OCI-LY3 (cell line): ENCODE data around the gene LINGO1.

Source experiments
- H2AFZ ChIP-seq: fragments of 200-600, 300-600 bp; shearing (Covaris generic); 2 replicates; pipeline ENCODE4 v1.6.0; 2014; ENCODE audit warnings: antibody characterized with exemption, low read depth, low read length
- H3K27ac ChIP-seq: fragments of 200-600, 300-600 bp; sonication (generic); 2 replicates; pipeline ENCODE4 v1.5.1; 2014; ENCODE audit warnings: mild to moderate bottlenecking, low read length, moderate library complexity, mixed read lengths
- H3K27me3 ChIP-seq: fragments of 200-600, 300-600 bp; sonication (generic); 2 replicates; pipeline ENCODE4 v1.6.1; 2014; ENCODE audit warnings: low read depth, low read length, mixed read lengths
- H3K36me3 ChIP-seq: fragments of 200-600, 300-600 bp; sonication (generic); replicated peaks from 2 replicates; pipeline ENCODE3; 2014; ENCODE audit warnings: low read depth, low read length, mixed read lengths
- H3K4me1 ChIP-seq: fragments of 300-600, 200-600 bp; sonication (generic); 2 replicates; pipeline ENCODE4 v1.6.1; 2014; ENCODE audit warnings: low read length, mixed read lengths
- H3K4me2 ChIP-seq: fragments of 200-600, 300-600 bp; sonication (generic); 2 replicates; pipeline ENCODE4 v1.6.1; 2014; ENCODE audit warnings: low read length, mixed read lengths
- H3K4me3 ChIP-seq: fragments of 300-600, 200-600 bp; sonication (generic); 2 replicates; pipeline ENCODE4 v1.5.1; 2014; ENCODE audit warnings: antibody characterized with exemption, mild to moderate bottlenecking, low read length, moderate library complexity
- H3K79me2 ChIP-seq: fragments of 300-600, 200-600 bp; shearing (Covaris generic); 2 replicates; pipeline ENCODE4 v1.6.1; 2014; ENCODE audit warnings: mild to moderate bottlenecking, low read length, mixed read lengths
- H3K9ac ChIP-seq: fragments of 300-600, 200-600 bp; shearing (Covaris generic); 2 replicates; pipeline ENCODE4 v1.6.0; 2014; ENCODE audit warnings: mild to moderate bottlenecking, low read length, moderate library complexity
- H3K9me3 ChIP-seq: fragments of 200-600, 300-600 bp; shearing (Covaris generic); 2 replicates; pipeline ENCODE4 v1.6.1; 2014; ENCODE audit warnings: low read length, mixed read lengths; ENCODE audit not compliant: insufficient read depth
- H4K20me1 ChIP-seq: fragments of 200-600, 300-600 bp; sonication (generic); 2 replicates; pipeline ENCODE4 v1.6.1; 2016; ENCODE audit warnings: low read length, mixed read lengths; ENCODE audit not compliant: insufficient read depth
- CTCF ChIP-seq: fragments of 200-600, 300-600 bp; sonication (generic); IDR thresholded peaks from 2 replicates; pipeline ENCODE4 v1.5.1; 2014; ENCODE audit warnings: antibody characterized with exemption, low read length, low read depth
- EZH2phosphoT487 ChIP-seq: fragments of 200-600 bp; shearing (Covaris generic); IDR thresholded peaks from 2 replicates; pipeline ENCODE4 v1.6.1; 2018; ENCODE audit warnings: antibody characterized with exemption, mixed run types, low read depth

The LINGO1 gene

GRCh38 chr15:77609558-77609957 is 23.2 kb downstream of the LINGO1 start:
- Histone ChIP-seq H3K4me1 (peaks cover 8% of the 10 kb centered on the region), H3K27me3 (no peaks in the 10 kb centered on the region), H3K9ac (no peak overlapping the region), H3K36me3 (no peaks in the 10 kb centered on the region), H4K20me1 (no peaks in the 10 kb centered on the region), H3K4me2 (no peak overlapping the region), H3K4me3 (no peak overlapping the region), H3K79me2 (no peaks in the 10 kb centered on the region), H3K27ac (no peak overlapping the region), H2AFZ (no peak overlapping the region), H3K9me3 (no peaks in the 10 kb centered on the region)
- TF ChIP-seq CTCF (no peak), EZH2phosphoT487 (no peak)

- no peak overlapping the region for H3K27ac ChIP-seq
- H3K9ac ChIP-seq: no peak overlapping the region
- no peaks in the 10 kb centered on the region for H3K36me3 ChIP-seq
- H3K27me3 ChIP-seq: no peaks in the 10 kb centered on the region
- no peak overlapping the region for H3K4me3 ChIP-seq
- no peaks in the 10 kb centered on the region for H3K79me2 ChIP-seq
- no peak overlapping the region for H3K4me2 ChIP-seq
- H3K9me3 ChIP-seq: no peaks in the 10 kb centered on the region
- no peak overlapping the region for H2AFZ ChIP-seq
- H3K4me1 ChIP-seq: peaks cover 8% of the 10 kb centered on the region
- H4K20me1 ChIP-seq: no peaks in the 10 kb centered on the region
- TF ChIP-seq EZH2phosphoT487 (no peak), CTCF (no peak)
Measured at GRCh38 chr15:77608774-77609173, 23.9 kb downstream of the LINGO1 start.

- H3K4me1 ChIP-seq: peaks cover 8% of the 10 kb centered on the region
- no peak for TF ChIP-seq CTCF
- no peak overlapping the region for H3K4me2 ChIP-seq
- H3K36me3 ChIP-seq: no peaks in the 10 kb centered on the region
- no peaks in the 10 kb centered on the region for H4K20me1 ChIP-seq
- H3K27ac ChIP-seq: no peak overlapping the region
- H3K4me3 ChIP-seq: no peak overlapping the region
- H3K27me3 ChIP-seq: no peaks in the 10 kb centered on the region
- H3K9me3 ChIP-seq: no peaks in the 10 kb centered on the region
- no peak overlapping the region for H3K9ac ChIP-seq
- H2AFZ ChIP-seq: 0 out of 2 replicates have a peak overlapping the region, but pooled peaks have one; percentile 8
- H3K79me2 ChIP-seq: no peaks in the 10 kb centered on the region
Measured at GRCh38 chr15:77607894-77608261, 24.8 kb downstream of the LINGO1 start.

GRCh38 chr15:77607111-77607893 is 25.4 kb downstream of the LINGO1 start:
- Histone ChIP-seq H3K79me2 (no peaks in the 10 kb centered on the region), H3K9ac (no peak overlapping the region), H4K20me1 (no peaks in the 10 kb centered on the region), H3K27ac (no peak overlapping the region), H3K4me3 (no peak overlapping the region), H3K36me3 (no peaks in the 10 kb centered on the region), H3K4me1 (peaks cover 8% of the 10 kb centered on the region), H3K4me2 (no peak overlapping the region), H2AFZ (no peak overlapping the region), H3K27me3 (no peaks in the 10 kb centered on the region), H3K9me3 (no peaks in the 10 kb centered on the region)
- no peak for TF ChIP-seq CTCF
- no peak for TF ChIP-seq EZH2phosphoT487
